A549 (cell line): ENCODE data around the gene CCDC50. TPM values are rescaled to one million over a fixed set of nuclear protein-coding genes. Genes with fewer than 3 reads are reported as not detected.

Experiments used
- ATAC-seq, 2 experiments: fragments of 200-7000 bp in 1 of 2; fragments of >200 bp in 1 of 2; cut with Nextera tagmentation in 1 of 2; cut with Tn5 transposase in 1 of 2; 3 replicates each; pipeline versions ENCODE4 v1.8.0 to v1.9.1; 2018 to 2020; ENCODE audit warnings: mild to moderate bottlenecking in 1 of 2, moderate library complexity in 1 of 2
- CTCF ChIA-PET: fragments of 300-600 bp; sonication (Branson Sonifier 250); formaldehyde crosslinking; extraction: SDS; loops from one replicate; lab custom pipeline; 2021; ENCODE audit warnings: antibody characterized with exemption, inconsistent platforms; lab: Yijun Ruan, JAX
- POLR2A ChIA-PET: fragments of 350-600 bp; formaldehyde crosslinking; extraction: SDS; loops from one replicate; lab custom pipeline; 2021; ENCODE audit warnings: antibody characterized with exemption, inconsistent platforms; lab: Yijun Ruan, JAX
- DNase-seq, 2 experiments: peaks; one replicate each; pipeline versions ENCODE4 v3.0.0 to v3.0.0-alpha.2; 2011 to 2016; ENCODE audit warnings: low read depth in 1 of 2, low spot score in 1 of 2
- FAIRE-seq: peaks from 2 replicates; lab custom pipeline; 2011; peaks lifted over from hg19 to GRCh38; lab: Jason Lieb, UNC
- H3K27ac ChIP-seq, 2 experiments: fragments of >200 bp; sonication (Bioruptor Twin); formaldehyde crosslinking; 3 replicates each; pipeline ENCODE4 v1.5.1; 2016 to 2017
- H3K4me1 ChIP-seq: fragments of >200 bp; sonication (Bioruptor Twin); formaldehyde crosslinking; 3 replicates; pipeline ENCODE4 v1.6.1; 2016
- H3K4me2 ChIP-seq: fragments of >200 bp; sonication (Bioruptor Twin); formaldehyde crosslinking; 3 replicates; pipeline ENCODE4 v1.6.1; 2016
- H3K4me3 ChIP-seq: fragments of >200 bp; sonication (Bioruptor Twin); formaldehyde crosslinking; 3 replicates; pipeline ENCODE4 v1.5.1; 2016
- H3K9me3 ChIP-seq: fragments of >200 bp; sonication (Bioruptor Twin); formaldehyde crosslinking; 3 replicates; pipeline ENCODE4 v1.6.1; 2016
- BCL3 ChIP-seq: fragments of >200 bp; sonication (Bioruptor Twin); formaldehyde crosslinking; IDR thresholded peaks from 3 replicates; pipeline ENCODE4 v1.6.1; 2016
- CBX8 ChIP-seq: fragments of 200-600 bp; sonication (generic); IDR thresholded peaks from 2 replicates; pipeline ENCODE4 v1.6.1; 2016
- CHD2 ChIP-seq: fragments of 150-350 bp; IDR thresholded peaks from 2 replicates; pipeline ENCODE4 v1.6.1; 2014; ENCODE audit warnings: low read length; ENCODE audit not compliant: partially characterized antibody
- E2F6 ChIP-seq: IDR thresholded peaks from 2 replicates; pipeline ENCODE4 v1.6.1; 2012; ENCODE audit warnings: low read depth, borderline replicate concordance
- FOSL2 ChIP-seq, 2 experiments: fragments of 450-650 bp in 1 of 2; fragments of >200 bp in 1 of 2; sonication (Bioruptor Twin) in 1 of 2; formaldehyde crosslinking; IDR thresholded peaks; 2 replicates each; pipeline versions ENCODE4 v1.5.0 to v1.6.1; 2016 to 2020; ENCODE audit warnings: mild to moderate bottlenecking in 1 of 2, moderate library complexity in 1 of 2
- HMGXB4 ChIP-seq: fragments of 250-450 bp; sonication (Bioruptor Pico); IDR thresholded peaks from 2 replicates; pipeline ENCODE4 v1.5.0; 2021; ENCODE audit warnings: mild to moderate bottlenecking, moderate library complexity, borderline replicate concordance
- JUNB ChIP-seq: fragments of >200 bp; sonication (Bioruptor Twin); formaldehyde crosslinking; IDR thresholded peaks from 2 replicates; pipeline ENCODE4 v1.6.1; 2016
- MAFK ChIP-seq: fragments of 450-650 bp; IDR thresholded peaks from 2 replicates; pipeline ENCODE4 v1.6.1; 2014; ENCODE audit not compliant: partially characterized antibody
- MAZ ChIP-seq: fragments of 150-350 bp; IDR thresholded peaks from 2 replicates; pipeline ENCODE4 v1.6.1; 2014; ENCODE audit warnings: antibody characterized with exemption, low read depth, low read length, borderline replicate concordance
- NFE2L2 ChIP-seq: fragments of 150-350 bp; conservative IDR thresholded peaks from 2 replicates; pipeline ENCODE4 v1.6.1; 2014; ENCODE audit warnings: low read length
- NPAS2 ChIP-seq: fragments of 250-450 bp; sonication (Bioruptor Pico); IDR thresholded peaks from 2 replicates; pipeline ENCODE4 v1.8.0; 2022; ENCODE audit warnings: mild to moderate bottlenecking, moderate library complexity, borderline replicate concordance
- PBX3 ChIP-seq: IDR thresholded peaks from 2 replicates; pipeline ENCODE4 v1.6.1; 2012
- PHF8 ChIP-seq: fragments of 200-600 bp; sonication (generic); IDR thresholded peaks from 2 replicates; pipeline ENCODE4 v1.6.1; 2016; ENCODE audit warnings: low read depth, mild to moderate bottlenecking, antibody characterized with exemption, moderate library complexity, borderline replicate concordance
- RARB ChIP-seq: fragments of 250-450 bp; sonication (Bioruptor Pico); IDR thresholded peaks from 2 replicates; pipeline ENCODE4 v1.8.0; 2021; ENCODE audit warnings: mild to moderate bottlenecking, moderate library complexity
- RCOR1 ChIP-seq: fragments of 150-350 bp; IDR thresholded peaks from 2 replicates; pipeline ENCODE4 v1.6.1; 2014; ENCODE audit warnings: antibody characterized with exemption, low read length, low read depth
- RNF2 ChIP-seq: fragments of 200-600 bp; sonication (generic); IDR thresholded peaks from 2 replicates; pipeline ENCODE4 v1.6.1; 2016; ENCODE audit warnings: low read depth, mild to moderate bottlenecking, antibody characterized with exemption, moderate library complexity, borderline replicate concordance
- SMC3 ChIP-seq: fragments of >200 bp; sonication (Bioruptor Twin); formaldehyde crosslinking; IDR thresholded peaks from 3 replicates; pipeline ENCODE4 v1.6.1; 2018; ENCODE audit warnings: inconsistent platforms
- ZC3H11A ChIP-seq: fragments of 450-650 bp; IDR thresholded peaks from 2 replicates; pipeline ENCODE4 v1.6.1; 2014; ENCODE audit warnings: antibody characterized with exemption, mild to moderate bottlenecking
- ZFP36 ChIP-seq: fragments of 450-650 bp; IDR thresholded peaks from 2 replicates; pipeline ENCODE4 v1.6.1; 2014; ENCODE audit warnings: borderline replicate concordance; ENCODE audit not compliant: partially characterized antibody
- ZSCAN20 ChIP-seq: fragments of 250-450 bp; sonication (Bioruptor Pico); IDR thresholded peaks from 2 replicates; pipeline ENCODE4 v1.8.0; 2022; ENCODE audit warnings: mild to moderate bottlenecking, moderate library complexity
- WGBS: methylation state at CpG from one replicate; pipeline ENCODE4 v1.1.6; 2017; ENCODE audit errors: missing lambda C conversion rate; 5-methylcytosine and 5-hydroxymethylcytosine counted together
- polyA plus RNA-seq, 4 experiments: library from polyadenylated mRNA; depleted of rRNA in 3 of 4; stranded (reverse); fragments of >200 nt; fragmentation: RNase III in 1 of 4; extraction: RNeasy Plus Mini Kit Qiagen cat#74134 plus additional on column Dnase treatment in 1 of 4; gene quantifications; 2 replicates in 3 of 4; 3 replicates in 1 of 4; pipeline ENCODE4 v1.2.3, GENCODE V29; 2011 to 2017

CCDC50 gene
- polyA plus RNA-seq, 2 of the 4 experiments (the other 2 are of a cell fraction): 20.1 to 43.8 TPM

- TF ChIP-seq HMGXB4 (CRISPR knock-in tag): no peak
These were observed 49.1 kb downstream of the CCDC50 start (continued) for GRCh38 chr3:191378142-191378812.

GRCh38 chr3:191379446-191379845 lies 50.3 kb downstream of the CCDC50 start:
- no peak overlapping the region for H3K4me2 ChIP-seq
- peaks cover 10% of the 10 kb centered on the region for H3K4me1 ChIP-seq
- ChIA-PET CTCF (no interaction called here), POLR2A (interaction anchor here (0.7 kb wide), 1 partner anchor 1044 kb away, joined by 4 read pairs; no protein-coding TSS in a partner anchor)
- no peak for FAIRE-seq
- no peak for DNase-seq
- no peak overlapping the region for H3K27ac ChIP-seq
- WGBS: 97% methylated on average over 2 of the region's 2 CpGs
- no peaks in the 10 kb centered on the region for H3K9me3 ChIP-seq
- no peak for ATAC-seq
- no peak overlapping the region for H3K4me3 ChIP-seq
- TF ChIP-seq PBX3 (no peak), ZSCAN20 (CRISPR knock-in tag) (no peak)

- Histone ChIP-seq H3K27ac (no peak overlapping the region), H3K9me3 (no peaks in the 10 kb centered on the region), H3K4me1 (peaks cover 10% of the 10 kb centered on the region), H3K4me2 (no peak overlapping the region), H3K4me3 (no peak overlapping the region)
- DNase-seq (no peak), ATAC-seq (no peak), FAIRE-seq (no peak)
- ChIA-PET CTCF (no interaction called here), POLR2A (interaction anchor here (0.7 kb wide), 1 partner anchor 1043 kb away, joined by 4 read pairs; no protein-coding TSS in a partner anchor)
- no peak for TF ChIP-seq E2F6
- TF ChIP-seq HMGXB4 (CRISPR knock-in tag): no peak
- no peak for TF ChIP-seq RNF2
- no peak for TF ChIP-seq CHD2
- TF ChIP-seq RCOR1: no peak
- TF ChIP-seq BCL3: no peak
- TF ChIP-seq ZFP36: no peak
- no peak for TF ChIP-seq SMC3
- no peak for TF ChIP-seq NFE2L2
- TF ChIP-seq CBX8: no peak
- TF ChIP-seq MAFK: no peak
- TF ChIP-seq JUNB: no peak
- no peak for TF ChIP-seq PHF8
- no peak for TF ChIP-seq MAZ
- no peak for TF ChIP-seq RARB (CRISPR knock-in tag)
- TF ChIP-seq ZC3H11A: no peak
- no peak for TF ChIP-seq FOSL2 (IDR thresholded peaks at IDR 0.05)
- TF ChIP-seq FOSL2 (CRISPR knock-in tag; IDR thresholded peaks at IDR 0.05): no peak
- TF ChIP-seq NPAS2: no peak
- no peak for TF ChIP-seq ZSCAN20 (CRISPR knock-in tag)
- WGBS: 92% methylated on average over 2 of the region's 2 CpGs
These were observed 50.8 kb downstream of the CCDC50 start for GRCh38 chr3:191380001-191380400.
